ENCODE data around the gene PTPN7.

DNA sequence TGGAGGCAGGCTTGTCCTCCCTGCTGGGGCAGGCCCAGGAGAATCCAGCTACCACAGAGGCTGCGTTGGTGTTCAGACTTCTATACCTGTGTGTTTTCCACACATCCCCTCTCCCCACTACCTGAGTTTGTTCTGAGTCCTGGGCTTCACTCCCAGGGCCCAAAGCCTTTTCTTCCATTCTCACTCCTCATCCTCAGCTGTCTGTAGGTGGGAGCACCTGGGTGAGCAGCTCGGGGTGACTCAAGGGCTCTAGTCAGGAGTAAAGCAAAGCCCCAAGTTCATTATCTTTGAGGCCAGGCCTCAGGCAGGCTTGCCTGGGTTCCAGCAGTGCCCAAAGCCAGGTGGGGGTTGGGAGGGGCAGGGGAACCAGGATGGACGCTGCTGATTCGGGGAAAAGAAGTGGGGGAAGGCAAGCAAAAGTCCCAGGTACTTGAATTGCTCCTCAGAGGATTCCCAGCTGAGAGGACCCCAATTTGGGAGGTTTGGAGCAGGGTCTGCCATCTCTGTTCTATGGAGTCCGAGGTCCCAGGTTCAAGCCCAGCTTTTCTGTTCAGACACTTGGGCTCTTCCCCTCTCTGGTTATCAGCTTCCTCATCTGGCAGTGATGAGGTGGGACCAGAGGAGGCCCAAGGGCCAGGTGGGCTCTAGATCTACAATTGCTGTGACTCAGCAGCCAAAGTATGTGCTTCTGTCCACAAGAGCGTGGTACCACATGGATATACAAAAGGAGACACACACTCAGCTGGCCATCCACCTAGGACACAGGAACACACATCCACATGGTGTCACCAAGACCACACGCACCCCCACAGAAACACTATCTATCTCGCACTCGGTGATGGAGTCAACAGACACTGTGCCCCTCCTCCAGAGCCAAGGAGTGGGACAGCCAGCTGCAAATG, 5.8 kb upstream of the PTPN7 start:
- TF ChIP-seq, protein P1, sequence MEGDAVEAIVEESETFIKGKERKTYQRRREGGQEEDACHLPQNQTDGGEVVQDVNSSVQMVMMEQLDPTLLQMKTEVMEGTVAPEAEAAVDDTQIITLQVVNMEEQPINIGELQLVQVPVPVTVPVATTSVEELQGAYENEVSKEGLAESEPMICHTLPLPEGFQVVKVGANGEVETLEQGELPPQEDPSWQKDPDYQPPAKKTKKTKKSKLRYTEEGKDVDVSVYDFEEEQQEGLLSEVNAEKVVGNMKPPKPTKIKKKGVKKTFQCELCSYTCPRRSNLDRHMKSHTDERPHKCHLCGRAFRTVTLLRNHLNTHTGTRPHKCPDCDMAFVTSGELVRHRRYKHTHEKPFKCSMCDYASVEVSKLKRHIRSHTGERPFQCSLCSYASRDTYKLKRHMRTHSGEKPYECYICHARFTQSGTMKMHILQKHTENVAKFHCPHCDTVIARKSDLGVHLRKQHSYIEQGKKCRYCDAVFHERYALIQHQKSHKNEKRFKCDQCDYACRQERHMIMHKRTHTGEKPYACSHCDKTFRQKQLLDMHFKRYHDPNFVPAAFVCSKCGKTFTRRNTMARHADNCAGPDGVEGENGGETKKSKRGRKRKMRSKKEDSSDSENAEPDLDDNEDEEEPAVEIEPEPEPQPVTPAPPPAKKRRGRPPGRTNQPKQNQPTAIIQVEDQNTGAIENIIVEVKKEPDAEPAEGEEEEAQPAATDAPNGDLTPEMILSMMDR (IDR thresholded peaks at IDR 0.05) = no peak
- no peak for TF ChIP-seq POLR2A (IDR thresholded peaks at IDR 0.05)
